Muscle layer of colon (tissue), 2 donors: ENCODE results near the gene CBARP.
"Not testable (repeated sequence)": the region's sequence is repeated elsewhere in the genome, so short reads cannot be mapped to it uniquely, and the experiment has no call there.

Source experiments
- H3K27ac ChIP-seq: one replicate; pipeline ENCODE4 v1.7.0; 2013; ENCODE audit warnings: low read depth, mild to moderate bottlenecking, low read length, moderate library complexity
- H3K27me3 ChIP-seq, 2 donors: one replicate each; pipeline ENCODE4 v1.7.0; 2013; ENCODE audit warnings: low read length in 2 of 2, mild to moderate bottlenecking in 2 of 2; ENCODE audit not compliant: insufficient read depth in 2 of 2, control insufficient read depth in 1 of 2
- H3K36me3 ChIP-seq: one replicate; pipeline ENCODE4 v1.7.0; 2013; ENCODE audit warnings: mild to moderate bottlenecking, low read length; ENCODE audit not compliant: insufficient read depth
- H3K4me1 ChIP-seq: one replicate; pipeline ENCODE4 v1.7.0; 2013; ENCODE audit warnings: mild to moderate bottlenecking, low read length; ENCODE audit not compliant: insufficient read depth
- H3K4me3 ChIP-seq, 2 donors: one replicate each; pipeline ENCODE4 v1.7.0; 2013; ENCODE audit warnings: low read length in 2 of 2, low read depth in 1 of 2, mild to moderate bottlenecking in 1 of 2, moderate library complexity in 1 of 2
- H3K9ac ChIP-seq: one replicate; pipeline ENCODE4 v1.7.0; 2013; ENCODE audit warnings: low read length
- H3K9me3 ChIP-seq: one replicate; pipeline ENCODE4 v1.7.0; 2013; ENCODE audit warnings: mild to moderate bottlenecking, low read length
- donor health status: abdominal sarcoma.
- donor health status: Adenocarcinoma of cecum.

Gene CBARP

GRCh38 chr19:1214862-1215731 lies 22.7 kb downstream of the CBARP start:
- peak overlapping the region; percentile 81 for H3K27ac ChIP-seq
- H3K9me3 ChIP-seq, result no peaks in the 10 kb centered on the region
- H3K36me3 ChIP-seq, result no peaks in the 10 kb centered on the region
- H3K27me3 ChIP-seq, result no peaks in the 10 kb centered on the region
- H3K4me3 ChIP-seq, result peak overlapping the region in 1 of 2 donors; percentile 41
- peaks cover 59% of the 10 kb centered on the region for H3K4me1 ChIP-seq
- peak overlapping the region; percentile 57 for H3K9ac ChIP-seq

GRCh38 chr19:1214299-1214861 lies 23.4 kb downstream of the CBARP start:
- Histone ChIP-seq H3K9me3 (no peaks in the 10 kb centered on the region), H3K27ac (peak overlapping the region; percentile 81), H3K4me3 (peak overlapping the region in 1 of 2 donors; percentile 13), H3K27me3 (no peaks in the 10 kb centered on the region), H3K36me3 (peaks cover 5% of the 10 kb centered on the region), H3K4me1 (peaks cover 65% of the 10 kb centered on the region), H3K9ac (peak overlapping the region; percentile 57)

GRCh38 chr19:1213391-1214286 lies 24.2 kb downstream of the CBARP start:
- Histone ChIP-seq H3K27me3 (no peaks in the 10 kb centered on the region), H3K9me3 (no peaks in the 10 kb centered on the region), H3K36me3 (peaks cover 5% of the 10 kb centered on the region), H3K4me1 (peaks cover 63% of the 10 kb centered on the region), H3K4me3 (peak overlapping the region in 1 of 2 donors; percentile 24), H3K9ac (peak overlapping the region; percentile 57), H3K27ac (peak overlapping the region; percentile 81)

- H3K4me1 ChIP-seq, result peaks cover 55% of the 10 kb centered on the region
- H3K27me3 ChIP-seq, result no peaks in the 10 kb centered on the region
- no peak overlapping the region for H3K9ac ChIP-seq
- no peaks in the 10 kb centered on the region for H3K9me3 ChIP-seq
- no peak overlapping the region for H3K4me3 ChIP-seq
- H3K36me3 ChIP-seq, result peaks cover 5% of the 10 kb centered on the region
- H3K27ac ChIP-seq, result no peak overlapping the region
Observed at GRCh38 chr19:1211494-1212234, 26.1 kb downstream of the CBARP start.

GRCh38 chr19:1210227-1210538 lies 27.6 kb downstream of the CBARP start:
- Histone ChIP-seq H3K9me3 (no peaks in the 10 kb centered on the region), H3K27me3 (no peaks in the 10 kb centered on the region), H3K9ac (no peak overlapping the region), H3K36me3 (peaks cover 5% of the 10 kb centered on the region), H3K4me1 (peaks cover 42% of the 10 kb centered on the region), H3K27ac (no peak overlapping the region), H3K4me3 (no peak overlapping the region)

- H3K9me3 ChIP-seq, H3K9ac ChIP-seq, H3K36me3 ChIP-seq, H3K27me3 ChIP-seq, H3K4me3 ChIP-seq: not testable (repeated sequence)
- peak overlapping the region; percentile 24 for H3K27ac ChIP-seq
- H3K4me1 ChIP-seq, result peaks cover 32% of the 10 kb centered on the region
Observed at GRCh38 chr19:1208830-1209229, 29.0 kb downstream of the CBARP start.

- no peaks in the 10 kb centered on the region for H3K9me3 ChIP-seq
- peak overlapping the region; percentile 61 for H3K9ac ChIP-seq
- no peaks in the 10 kb centered on the region for H3K27me3 ChIP-seq
- peak overlapping the region; percentile 80 to 84 for H3K4me3 ChIP-seq
- H3K36me3 ChIP-seq, result peaks cover 5% of the 10 kb centered on the region
- H3K4me1 ChIP-seq, result peaks cover 23% of the 10 kb centered on the region
- H3K27ac ChIP-seq, result peak overlapping the region; percentile 96
Observed at GRCh38 chr19:1206864-1207450, 30.8 kb downstream of the CBARP start.

GRCh38 chr19:1206150-1206863 lies 31.5 kb downstream of the CBARP start:
- Histone ChIP-seq H3K36me3 (peaks cover 5% of the 10 kb centered on the region), H3K27me3 (no peaks in the 10 kb centered on the region), H3K9ac (peak overlapping the region; percentile 61), H3K4me3 (peak overlapping the region; percentile 80 to 84), H3K9me3 (no peaks in the 10 kb centered on the region), H3K4me1 (peaks cover 23% of the 10 kb centered on the region), H3K27ac (peak overlapping the region; percentile 96)

- H3K4me1 ChIP-seq, result peaks cover 23% of the 10 kb centered on the region
- no peaks in the 10 kb centered on the region for H3K9me3 ChIP-seq
- peaks cover 5% of the 10 kb centered on the region for H3K36me3 ChIP-seq
- peak within 1 kb of the TSS; percentile 84 to 85 for H3K4me3 ChIP-seq
- no peaks in the 10 kb centered on the region for H3K27me3 ChIP-seq
- peak within 1 kb of the TSS; percentile 96 for H3K27ac ChIP-seq
- H3K9ac ChIP-seq, result peak within 1 kb of the TSS; percentile 61
Observed at GRCh38 chr19:1205114-1206099, 32.4 kb downstream of the CBARP start, which contains the start of gene STK11. Gene STK11, plus strand, starts transcription at chr19:1205778. Its CDS starts 1,136 bp downstream, at chr19:1206914.
